H1 (cell line): ENCODE results near the gene DCDC1. TPM values are rescaled to one million over a fixed set of nuclear protein-coding genes. Genes with fewer than 3 reads are reported as not detected.

Source experiments
- CTCF ChIA-PET: fragments of 300-600 bp; sonication (Branson Sonifier 250); formaldehyde crosslinking; loops from one replicate; lab custom pipeline; 2021; ENCODE audit not compliant: partially characterized antibody; lab: Charles Lee
- POLR2A ChIA-PET: fragments of 300-600 bp; sonication (Branson Sonifier 250); formaldehyde crosslinking; loops from one replicate; lab custom pipeline; 2021; ENCODE audit warnings: inconsistent platforms; ENCODE audit not compliant: partially characterized antibody; lab: Charles Lee
- DNase-seq, 2 experiments: peaks; one replicate each; pipeline versions ENCODE4 v3.0.0 to v3.0.0-alpha.2; 2010 to 2022; ENCODE audit warnings: low spot score in 2 of 2, low read depth in 1 of 2, mixed read lengths in 1 of 2
- FAIRE-seq: peaks from 2 replicates; lab custom pipeline; 2011; peaks lifted over from hg19 to GRCh38; lab: Jason Lieb, UNC
- H2AFZ ChIP-seq: 2 replicates; pipeline ENCODE4 v1.8.1; 2012; ENCODE audit warnings: low read length, inconsistent platforms
- H2AK5ac ChIP-seq: 2 replicates; pipeline ENCODE4 v1.6.1; 2013; ENCODE audit warnings: low read depth, low read length
- H2BK120ac ChIP-seq: replicated peaks from 2 replicates; pipeline ENCODE3; 2013; ENCODE audit warnings: low read depth, low read length, inconsistent platforms
- H2BK12ac ChIP-seq: 2 replicates; pipeline ENCODE4 v1.6.1; 2013; ENCODE audit warnings: low read depth, low read length
- H2BK15ac ChIP-seq: 2 replicates; pipeline ENCODE4 v1.6.1; 2013; ENCODE audit warnings: low read length
- H2BK20ac ChIP-seq: 2 replicates; pipeline ENCODE4 v1.6.1; 2013; ENCODE audit warnings: low read length
- H2BK5ac ChIP-seq: 2 replicates; pipeline ENCODE4 v1.6.1; 2013; ENCODE audit warnings: low read depth, low read length
- H3K14ac ChIP-seq: 2 replicates; pipeline ENCODE4 v1.6.1; 2013; ENCODE audit warnings: inconsistent platforms; ENCODE audit not compliant: insufficient read length
- H3K18ac ChIP-seq: 2 replicates; pipeline ENCODE4 v1.6.1; 2013; ENCODE audit warnings: low read length; ENCODE audit errors: extremely low read depth
- H3K23ac ChIP-seq: 2 replicates; pipeline ENCODE4 v1.6.1; 2013; ENCODE audit warnings: inconsistent platforms; ENCODE audit not compliant: insufficient read length
- H3K23me2 ChIP-seq: 2 replicates; pipeline ENCODE4 v1.6.1; 2013; ENCODE audit warnings: low read depth, low read length
- H3K27ac ChIP-seq: 2 replicates; pipeline ENCODE4 v1.6.1; 2011; ENCODE audit warnings: low read depth, low read length, inconsistent platforms
- H3K27me3 ChIP-seq, 4 experiments: replicated peaks in 1 of 4; 1 replicate in 1 of 4; 2 replicates in 3 of 4; pipeline versions ENCODE4 v1.6.1 to v1.8.1; 2011 to 2013; ENCODE audit warnings: low read length in 3 of 4, mild to moderate bottlenecking in 3 of 4, inconsistent platforms in 2 of 4, mixed read lengths in 2 of 4, moderate library complexity in 1 of 4; ENCODE audit not compliant: control insufficient read depth in 3 of 4, insufficient read depth in 3 of 4; ENCODE audit errors: extremely low read depth in 1 of 4
- H3K36me3 ChIP-seq, 4 experiments: 2 replicates each; pipeline versions ENCODE4 v1.6.1 to v1.8.1; 2011 to 2013; ENCODE audit warnings: mild to moderate bottlenecking in 4 of 4, low read length in 3 of 4, moderate library complexity in 2 of 4, control low read depth in 1 of 4, inconsistent platforms in 1 of 4; ENCODE audit not compliant: insufficient read depth in 4 of 4, control insufficient read depth in 2 of 4
- H3K4ac ChIP-seq: replicated peaks from 2 replicates; pipeline ENCODE3; 2013; ENCODE audit warnings: low read length, low read depth, mixed read lengths, inconsistent platforms; ENCODE audit not compliant: insufficient read length
- H3K4me1 ChIP-seq, 4 experiments: replicated peaks in 1 of 4; 1 replicate in 1 of 4; 2 replicates in 3 of 4; pipeline versions ENCODE4 v1.6.1 to v1.8.1; 2011 to 2013; ENCODE audit warnings: low read length in 3 of 4, inconsistent platforms in 2 of 4, mixed read lengths in 1 of 4; ENCODE audit not compliant: insufficient read depth in 4 of 4, control insufficient read depth in 3 of 4
- H3K4me2 ChIP-seq, 2 experiments: 2 replicates each; pipeline versions ENCODE4 v1.6.1 to v1.8.1; 2011 to 2013; ENCODE audit warnings: low read depth in 2 of 2, low read length in 2 of 2, control low read depth in 1 of 2, inconsistent platforms in 1 of 2, mild to moderate bottlenecking in 1 of 2; ENCODE audit not compliant: insufficient read depth in 1 of 2
- H3K4me3 ChIP-seq, 4 experiments: fragments of 200-600, 300-600 bp in 1 of 4; sonication (generic), shearing (Covaris generic), sonication (Bioruptor Twin) in 1 of 4; 2 replicates each; pipeline versions ENCODE4 v1.5.1 to v1.8.1; 2011 to 2016; ENCODE audit warnings: low read length in 4 of 4, low read depth in 3 of 4, control low read depth in 2 of 4, inconsistent platforms in 2 of 4, mild to moderate bottlenecking in 2 of 4, mixed read lengths in 1 of 4, moderate library complexity in 1 of 4; ENCODE audit not compliant: insufficient read depth in 2 of 4; ENCODE audit errors: extremely low read depth in 1 of 4
- H3K56ac ChIP-seq: replicated peaks from 2 replicates; pipeline ENCODE3; 2013; ENCODE audit warnings: low read depth, mild to moderate bottlenecking, mixed read lengths, low read length, inconsistent platforms; ENCODE audit not compliant: insufficient read length
- H3K79me1 ChIP-seq: 2 replicates; pipeline ENCODE4 v1.6.1; 2013; ENCODE audit warnings: low read depth, low read length, control low read depth
- H3K79me2 ChIP-seq, 2 experiments: 2 replicates each; pipeline versions ENCODE4 v1.6.1 to v1.8.1; 2012 to 2013; ENCODE audit warnings: low read length in 2 of 2, mild to moderate bottlenecking in 2 of 2, inconsistent platforms in 1 of 2; ENCODE audit not compliant: insufficient read depth in 2 of 2, control insufficient read depth in 1 of 2
- H3K9ac ChIP-seq, 4 experiments: replicated peaks in 1 of 4; 1 replicate in 1 of 4; 2 replicates in 3 of 4; pipeline versions ENCODE4 v1.6.1 to v1.8.1; 2011 to 2013; ENCODE audit warnings: low read depth in 3 of 4, low read length in 3 of 4, control low read depth in 2 of 4, mild to moderate bottlenecking in 2 of 4, moderate library complexity in 2 of 4, inconsistent platforms in 1 of 4; ENCODE audit errors: extremely low read depth in 1 of 4
- H3K9me3 ChIP-seq, 2 experiments: 2 replicates each; pipeline versions ENCODE4 v1.6.1 to v1.8.1; 2012 to 2013; ENCODE audit warnings: mild to moderate bottlenecking in 2 of 2, moderate library complexity in 2 of 2, control low read depth in 1 of 2, inconsistent platforms in 1 of 2, low read depth in 1 of 2, low read length in 1 of 2, mixed read lengths in 1 of 2; ENCODE audit not compliant: insufficient read depth in 2 of 2
- H4K20me1 ChIP-seq, 2 experiments: replicated peaks in 1 of 2; 2 replicates each; pipeline versions ENCODE3 to v1.8.1; 2011 to 2013; ENCODE audit warnings: inconsistent platforms in 2 of 2, low read length in 2 of 2, mild to moderate bottlenecking in 1 of 2; ENCODE audit not compliant: insufficient read depth in 2 of 2, control insufficient read depth in 1 of 2
- H4K5ac ChIP-seq: 2 replicates; pipeline ENCODE4 v1.6.1; 2013; ENCODE audit warnings: low read length, low read depth, mixed read lengths, inconsistent platforms; ENCODE audit not compliant: insufficient read length
- H4K8ac ChIP-seq: 2 replicates; pipeline ENCODE4 v1.8.0; 2013; ENCODE audit warnings: mild to moderate bottlenecking, moderate library complexity, low read length, inconsistent platforms; ENCODE audit not compliant: insufficient read depth; ENCODE audit errors: extremely low read depth
- H4K91ac ChIP-seq: replicated peaks from 2 replicates; pipeline ENCODE3; 2013; ENCODE audit warnings: low read length, mixed read lengths, inconsistent platforms; ENCODE audit not compliant: insufficient read length
- CEBPB ChIP-seq: IDR thresholded peaks from 2 replicates; pipeline ENCODE4 v1.6.1; 2012; ENCODE audit warnings: low read depth, low read length
- WGBS, 2 experiments: shearing (Covaris generic) in 1 of 2; methylation state at CpG; one replicate each; pipeline versions ENCODE4 v1.1.6 to v1.1.7; 2013 to 2015; ENCODE audit warnings: low lambda C conversion rate in 2 of 2, mixed read lengths in 2 of 2, inconsistent platforms in 1 of 2, low coverage in 1 of 2, missing lambda C conversion rate in 1 of 2; ENCODE audit not compliant: insufficient replicate concordance in 2 of 2, insufficient coverage in 1 of 2, insufficient read length in 1 of 2; ENCODE audit errors: extremely low coverage in 1 of 2, missing lambda C conversion rate in 1 of 2; 5-methylcytosine and 5-hydroxymethylcytosine counted together
- polyA plus RNA-seq, 7 experiments: library from polyadenylated mRNA; depleted of rRNA in 3 of 7; stranded (reverse) in 5 of 7; unstranded in 2 of 7; fragments of >200 nt in 5 of 7; fragments of 200-250 nt in 2 of 7; gene quantifications; 1 replicate in 5 of 7; 2 replicates in 1 of 7; 4 replicates in 1 of 7; pipeline versions ENCODE4 v1.2.1 to v1.2.3, GENCODE V29; 2011 to 2013; ENCODE audit warnings: missing spikeins in 2 of 7, mixed read lengths in 2 of 7
- total RNA-seq: library from RNA; stranded (reverse); fragmentation: NEBNext Ultra II Directional; extraction: Animal tissue kit (Norgen Biotek cat#: 25700); gene quantifications from 2 replicates; pipeline ENCODE4 v1.2.1, GENCODE V29; 2021

DCDC1 gene
- total and polyA plus RNA-seq, 2 of the 8 experiments (the other 6 are each of a cell fraction or from before 2014, with no cell fraction given), result 0.15 to 0.56 TPM

GRCh38 chr11:30859669-30860068 lies 509.9 kb downstream of the DCDC1 start:
- Histone ChIP-seq H2BK5ac (no peak overlapping the region), H4K5ac (no peak overlapping the region), H3K79me2 (no peaks in the 10 kb centered on the region), H3K18ac (no peak overlapping the region), H2BK12ac (no peak overlapping the region), H3K4me1 (peaks cover 0 to 11% (median 8%) of the 10 kb centered on the region in 4 experiments; a peak in 3 of 7 replicates), H3K36me3 (no peaks in the 10 kb centered on the region), H2BK15ac (no peak overlapping the region), H3K9me3 (no peaks in the 10 kb centered on the region), H3K4me3 (no peak overlapping the region), H2AK5ac (no peak overlapping the region), H4K20me1 (no peaks in the 10 kb centered on the region), H3K56ac (no peak overlapping the region), H3K27ac (no peak overlapping the region), H3K23me2 (no peaks in the 10 kb centered on the region), H3K14ac (no peak overlapping the region), H3K27me3 (no peaks in the 10 kb centered on the region), H3K9ac (no peak overlapping the region), H2BK120ac (no peak overlapping the region), H3K4me2 (peak overlapping the region in 1 of 2 experiments; percentile 29; a peak in 2 of 4 replicates), H2BK20ac (no peak overlapping the region), H3K23ac (no peak overlapping the region), H4K8ac (no peak overlapping the region), H3K79me1 (no peaks in the 10 kb centered on the region), H2AFZ (peak overlapping the region; percentile 15; the same call in 1 of the 2 replicates), H3K4ac (no peak overlapping the region), H4K91ac (no peak overlapping the region)
- FAIRE-seq (no peak), DNase-seq (no peak)
- ChIA-PET POLR2A (interaction anchor here (0.7 kb wide), 1 partner anchor 467 kb away, joined by 3 read pairs; no protein-coding TSS in a partner anchor), CTCF (interaction anchor here (0.6 to 0.8 kb wide), 4 partner anchors 226 to 1494 kb away, joined by 3 to 4 read pairs (median 3); no protein-coding TSS in a partner anchor)
- WGBS, 2 experiments, result 55% methylated on average over 3 of the region's 3 CpGs; no CpG with 5 or more reads in 1 of the 2 experiments
- no peak for TF ChIP-seq CEBPB
